D721Med (cell line): ENCODE measurements around the gene KDM4C.

Experiments
- DNase-seq: peaks from one replicate; pipeline ENCODE4 v3.0.0; 2011; ENCODE audit warnings: low spot score; ENCODE audit not compliant: insufficient read length
- FAIRE-seq: peaks from 2 replicates; lab custom pipeline; 2011; peaks lifted over from hg19 to GRCh38; lab: Jason Lieb, UNC
- TF ChIP-seq, protein P1 (sequence below): IDR thresholded peaks from 2 replicates; pipeline ENCODE4 v1.5.1; 2012; ENCODE audit warnings: mild to moderate bottlenecking, control low read depth; ENCODE audit not compliant: insufficient read depth; ENCODE audit errors: missing control alignments

The KDM4C gene

DNA sequence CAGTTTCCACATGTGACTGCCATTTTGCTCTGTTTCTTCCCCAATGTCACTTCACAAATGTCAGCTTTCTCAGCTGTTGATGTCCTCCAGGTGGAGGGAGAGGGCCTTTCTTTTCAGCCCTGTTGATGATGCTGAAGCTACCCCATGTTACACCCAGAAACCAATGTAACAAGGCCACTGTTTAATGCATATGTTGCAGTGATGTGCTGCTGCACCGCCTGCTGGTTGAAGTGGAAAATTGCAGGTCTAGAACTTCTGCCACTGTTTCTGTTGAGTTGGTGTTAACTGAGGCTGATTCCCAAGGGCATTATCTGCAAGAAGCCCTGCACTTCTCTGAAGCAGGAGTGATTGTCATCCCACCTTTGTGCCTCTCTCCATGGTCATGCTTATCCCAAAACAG lies 428.4 kb downstream of the KDM4C start:
- DNase-seq (no peak), FAIRE-seq (no peak)
- TF ChIP-seq, protein P1, sequence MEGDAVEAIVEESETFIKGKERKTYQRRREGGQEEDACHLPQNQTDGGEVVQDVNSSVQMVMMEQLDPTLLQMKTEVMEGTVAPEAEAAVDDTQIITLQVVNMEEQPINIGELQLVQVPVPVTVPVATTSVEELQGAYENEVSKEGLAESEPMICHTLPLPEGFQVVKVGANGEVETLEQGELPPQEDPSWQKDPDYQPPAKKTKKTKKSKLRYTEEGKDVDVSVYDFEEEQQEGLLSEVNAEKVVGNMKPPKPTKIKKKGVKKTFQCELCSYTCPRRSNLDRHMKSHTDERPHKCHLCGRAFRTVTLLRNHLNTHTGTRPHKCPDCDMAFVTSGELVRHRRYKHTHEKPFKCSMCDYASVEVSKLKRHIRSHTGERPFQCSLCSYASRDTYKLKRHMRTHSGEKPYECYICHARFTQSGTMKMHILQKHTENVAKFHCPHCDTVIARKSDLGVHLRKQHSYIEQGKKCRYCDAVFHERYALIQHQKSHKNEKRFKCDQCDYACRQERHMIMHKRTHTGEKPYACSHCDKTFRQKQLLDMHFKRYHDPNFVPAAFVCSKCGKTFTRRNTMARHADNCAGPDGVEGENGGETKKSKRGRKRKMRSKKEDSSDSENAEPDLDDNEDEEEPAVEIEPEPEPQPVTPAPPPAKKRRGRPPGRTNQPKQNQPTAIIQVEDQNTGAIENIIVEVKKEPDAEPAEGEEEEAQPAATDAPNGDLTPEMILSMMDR: peak; percentile 33

DNA sequence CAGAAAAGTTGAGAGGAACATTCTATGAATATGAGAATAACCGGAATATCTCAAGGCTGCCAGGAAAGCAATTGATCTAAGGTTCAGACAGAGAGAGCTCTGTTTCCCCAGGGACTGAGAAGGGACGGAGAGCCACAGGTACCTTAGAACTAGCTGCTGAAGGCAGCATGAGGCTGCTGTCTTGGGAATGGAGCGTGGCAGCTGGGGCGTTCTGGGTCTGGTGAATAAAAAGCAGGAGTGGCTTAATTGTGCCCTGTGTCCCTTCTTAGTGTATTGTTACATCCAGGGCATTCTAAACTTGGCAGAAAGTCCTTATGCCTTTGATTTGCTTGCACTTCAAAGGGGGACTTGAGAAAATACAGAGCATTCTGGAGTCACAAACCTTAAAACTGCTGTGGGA lies 434.5 kb downstream of the KDM4C start:
- no peak for DNase-seq
- FAIRE-seq: no peak
- TF ChIP-seq, protein P1: no peak

DNA sequence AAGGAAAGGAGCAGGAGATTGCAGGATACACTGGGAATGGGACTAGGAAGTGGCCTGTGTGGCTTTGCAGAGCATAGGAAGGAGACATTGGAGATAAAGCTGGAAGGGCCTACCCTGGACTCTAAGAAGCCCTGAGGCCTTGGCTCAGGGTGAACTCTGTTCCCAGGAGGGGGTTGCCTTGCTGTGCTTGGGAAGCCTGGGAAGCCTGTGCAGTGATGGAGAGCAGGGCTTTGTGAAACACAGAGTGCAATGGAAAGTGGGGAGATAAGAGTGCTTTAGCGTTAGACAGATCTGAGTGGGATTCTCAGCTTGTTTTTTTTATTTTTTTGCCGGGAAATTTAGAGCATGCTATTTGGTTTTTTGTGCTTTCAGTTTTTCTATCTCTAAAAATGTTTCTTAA lies 437.8 kb downstream of the KDM4C start:
- TF ChIP-seq, protein P1: no peak
- FAIRE-seq (no peak), DNase-seq (no peak)

DNA sequence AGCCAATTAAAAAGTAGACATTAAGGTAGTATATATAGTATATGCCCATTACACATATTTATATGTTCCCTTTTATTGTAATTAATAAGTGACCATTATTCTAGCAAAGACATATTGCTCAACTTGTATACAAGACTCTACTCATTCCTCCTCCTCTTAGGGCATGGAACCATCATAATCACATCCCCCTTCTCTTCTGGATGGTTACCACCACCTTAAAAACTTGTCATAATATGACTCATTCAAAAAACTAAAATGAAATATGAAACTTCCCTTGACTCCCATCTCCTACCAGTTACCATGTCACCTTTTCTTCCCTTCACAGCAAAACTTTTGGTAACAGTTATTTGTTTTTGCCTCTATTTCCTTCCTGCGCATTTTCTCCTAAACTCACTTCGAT lies 438.7 kb downstream of the KDM4C start:
- FAIRE-seq (no peak), DNase-seq (no peak)
- TF ChIP-seq, protein P1: no peak

DNA sequence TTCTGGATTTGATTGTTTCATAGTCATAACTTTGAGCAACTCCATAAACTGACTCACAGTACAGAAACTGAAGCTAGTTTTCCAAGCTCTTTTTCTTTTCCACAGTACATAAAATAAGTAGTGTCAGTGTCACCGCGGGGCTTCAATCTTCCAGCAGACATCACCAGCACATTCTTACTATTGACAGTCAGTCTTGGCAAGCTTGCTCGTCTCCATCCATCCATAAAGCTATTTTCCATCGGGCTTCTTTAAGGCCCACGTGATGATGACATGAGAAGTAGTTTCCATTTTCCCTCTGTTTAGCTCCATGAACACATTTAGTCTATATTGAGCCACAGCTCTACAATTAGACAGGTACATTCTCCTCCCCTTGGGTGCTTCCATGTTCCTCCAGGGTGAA lies 443.4 kb downstream of the KDM4C start:
- TF ChIP-seq, protein P1: no peak
- DNase-seq (no peak), FAIRE-seq (no peak)

DNA sequence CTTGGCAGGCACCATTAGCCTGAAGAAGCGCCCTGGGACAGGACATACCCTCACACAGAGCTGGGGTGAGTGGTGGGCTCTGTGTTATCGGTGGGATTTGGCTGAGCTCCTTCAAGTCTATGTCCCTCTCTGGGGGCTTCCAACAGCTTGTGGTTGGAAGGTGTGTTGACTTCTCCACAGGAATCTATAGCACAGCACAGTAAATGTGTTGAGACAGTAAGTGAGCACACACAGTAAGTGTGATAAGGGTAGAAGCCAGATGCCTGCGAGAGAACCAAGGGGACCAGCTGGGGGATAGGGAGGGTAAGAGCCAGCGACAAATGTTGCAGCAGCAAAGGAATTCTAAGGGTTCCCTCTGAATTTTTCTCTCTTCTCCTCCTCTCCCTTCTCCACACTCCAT lies 448.0 kb downstream of the KDM4C start:
- no peak for FAIRE-seq
- TF ChIP-seq, protein P1: no peak
- no peak for DNase-seq

DNA sequence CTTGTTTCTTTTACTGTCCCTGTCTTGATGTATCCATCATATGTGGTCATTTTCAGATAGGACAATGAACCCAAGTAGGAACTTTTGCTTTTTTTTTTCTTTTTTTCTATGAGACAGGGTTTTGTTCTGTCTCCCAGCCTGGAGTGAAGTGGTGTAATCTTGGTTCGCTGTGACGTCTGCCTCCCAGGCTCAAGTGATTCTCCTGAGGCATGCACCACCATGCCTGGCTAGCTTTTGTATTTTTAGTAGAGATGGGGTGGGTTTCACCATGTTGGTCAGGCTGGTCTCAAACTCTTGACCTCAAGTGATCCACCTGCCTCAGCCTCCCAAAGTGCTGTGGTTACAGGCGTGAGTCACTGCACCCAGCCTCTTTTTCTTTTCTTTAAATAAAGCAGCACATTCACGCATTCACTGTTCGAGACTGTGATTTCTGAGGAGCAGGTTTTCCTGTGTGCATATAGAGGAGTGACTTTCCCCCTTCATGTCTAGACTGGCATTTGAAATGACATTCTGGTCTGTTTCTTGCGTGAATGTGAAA lies 448.5 kb downstream of the KDM4C start:
- no peak for DNase-seq
- no peak for FAIRE-seq
- TF ChIP-seq, protein P1: no peak
